OCI-LY3 (cell line): Measurements from ENCODE around the gene YPEL5.
"Not testable (repeated sequence)": the region's sequence is repeated elsewhere in the genome, so short reads cannot be mapped to it uniquely, and the experiment has no call there.

ENCODE experiments used
- H2AFZ ChIP-seq: fragments of 200-600, 300-600 bp; shearing (Covaris generic); 2 replicates; pipeline ENCODE4 v1.6.0; 2014; ENCODE audit warnings: antibody characterized with exemption, low read depth, low read length
- H3K27ac ChIP-seq: fragments of 200-600, 300-600 bp; sonication (generic); 2 replicates; pipeline ENCODE4 v1.5.1; 2014; ENCODE audit warnings: mild to moderate bottlenecking, low read length, moderate library complexity, mixed read lengths
- H3K27me3 ChIP-seq: fragments of 200-600, 300-600 bp; sonication (generic); 2 replicates; pipeline ENCODE4 v1.6.1; 2014; ENCODE audit warnings: low read depth, low read length, mixed read lengths
- H3K36me3 ChIP-seq: fragments of 200-600, 300-600 bp; sonication (generic); replicated peaks from 2 replicates; pipeline ENCODE3; 2014; ENCODE audit warnings: low read depth, low read length, mixed read lengths
- H3K4me1 ChIP-seq: fragments of 300-600, 200-600 bp; sonication (generic); 2 replicates; pipeline ENCODE4 v1.6.1; 2014; ENCODE audit warnings: low read length, mixed read lengths
- H3K4me2 ChIP-seq: fragments of 200-600, 300-600 bp; sonication (generic); 2 replicates; pipeline ENCODE4 v1.6.1; 2014; ENCODE audit warnings: low read length, mixed read lengths
- H3K4me3 ChIP-seq: fragments of 300-600, 200-600 bp; sonication (generic); 2 replicates; pipeline ENCODE4 v1.5.1; 2014; ENCODE audit warnings: antibody characterized with exemption, mild to moderate bottlenecking, low read length, moderate library complexity
- H3K79me2 ChIP-seq: fragments of 300-600, 200-600 bp; shearing (Covaris generic); 2 replicates; pipeline ENCODE4 v1.6.1; 2014; ENCODE audit warnings: mild to moderate bottlenecking, low read length, mixed read lengths
- H3K9ac ChIP-seq: fragments of 300-600, 200-600 bp; shearing (Covaris generic); 2 replicates; pipeline ENCODE4 v1.6.0; 2014; ENCODE audit warnings: mild to moderate bottlenecking, low read length, moderate library complexity
- H3K9me3 ChIP-seq: fragments of 200-600, 300-600 bp; shearing (Covaris generic); 2 replicates; pipeline ENCODE4 v1.6.1; 2014; ENCODE audit warnings: low read length, mixed read lengths; ENCODE audit not compliant: insufficient read depth
- H4K20me1 ChIP-seq: fragments of 200-600, 300-600 bp; sonication (generic); 2 replicates; pipeline ENCODE4 v1.6.1; 2016; ENCODE audit warnings: low read length, mixed read lengths; ENCODE audit not compliant: insufficient read depth
- EZH2phosphoT487 ChIP-seq: fragments of 200-600 bp; shearing (Covaris generic); IDR thresholded peaks from 2 replicates; pipeline ENCODE4 v1.6.1; 2018; ENCODE audit warnings: antibody characterized with exemption, mixed run types, low read depth
- TF ChIP-seq, protein P1 (sequence below): fragments of 200-600, 300-600 bp; sonication (generic); IDR thresholded peaks from 2 replicates; pipeline ENCODE4 v1.5.1; 2014; ENCODE audit warnings: antibody characterized with exemption, low read length, low read depth

YPEL5 gene

DNA sequence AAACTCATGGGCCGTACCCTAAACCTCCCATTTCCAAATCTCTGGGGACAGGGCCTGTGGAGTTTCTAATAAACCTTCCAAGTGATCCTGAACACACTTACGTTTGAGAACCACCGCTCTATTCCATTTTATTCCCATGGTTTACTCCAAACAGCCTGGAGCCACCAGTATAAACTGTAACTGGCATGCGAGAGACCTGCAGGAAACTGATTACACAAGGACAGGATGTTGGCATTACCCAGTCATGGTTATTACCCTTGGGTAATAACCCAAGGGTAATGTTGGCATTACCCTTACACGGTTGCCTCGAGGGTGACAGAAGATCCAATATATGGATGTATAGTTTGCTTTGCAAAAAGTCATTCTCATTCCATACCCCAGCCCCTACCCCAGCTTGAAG, 37.0 kb upstream of the YPEL5 start:
- Histone ChIP-seq H4K20me1 (no peaks in the 10 kb centered on the region), H3K36me3 (no peaks in the 10 kb centered on the region), H3K9me3 (no peaks in the 10 kb centered on the region), H2AFZ (no peak overlapping the region), H3K27me3 (peaks cover 10% of the 10 kb centered on the region), H3K9ac (no peak overlapping the region), H3K4me1 (no peaks in the 10 kb centered on the region), H3K4me3 (no peak overlapping the region), H3K4me2 (no peak overlapping the region), H3K79me2 (no peaks in the 10 kb centered on the region), H3K27ac (no peak overlapping the region)
- TF ChIP-seq, protein P1, sequence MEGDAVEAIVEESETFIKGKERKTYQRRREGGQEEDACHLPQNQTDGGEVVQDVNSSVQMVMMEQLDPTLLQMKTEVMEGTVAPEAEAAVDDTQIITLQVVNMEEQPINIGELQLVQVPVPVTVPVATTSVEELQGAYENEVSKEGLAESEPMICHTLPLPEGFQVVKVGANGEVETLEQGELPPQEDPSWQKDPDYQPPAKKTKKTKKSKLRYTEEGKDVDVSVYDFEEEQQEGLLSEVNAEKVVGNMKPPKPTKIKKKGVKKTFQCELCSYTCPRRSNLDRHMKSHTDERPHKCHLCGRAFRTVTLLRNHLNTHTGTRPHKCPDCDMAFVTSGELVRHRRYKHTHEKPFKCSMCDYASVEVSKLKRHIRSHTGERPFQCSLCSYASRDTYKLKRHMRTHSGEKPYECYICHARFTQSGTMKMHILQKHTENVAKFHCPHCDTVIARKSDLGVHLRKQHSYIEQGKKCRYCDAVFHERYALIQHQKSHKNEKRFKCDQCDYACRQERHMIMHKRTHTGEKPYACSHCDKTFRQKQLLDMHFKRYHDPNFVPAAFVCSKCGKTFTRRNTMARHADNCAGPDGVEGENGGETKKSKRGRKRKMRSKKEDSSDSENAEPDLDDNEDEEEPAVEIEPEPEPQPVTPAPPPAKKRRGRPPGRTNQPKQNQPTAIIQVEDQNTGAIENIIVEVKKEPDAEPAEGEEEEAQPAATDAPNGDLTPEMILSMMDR, result no peak
- TF ChIP-seq EZH2phosphoT487, result no peak

DNA sequence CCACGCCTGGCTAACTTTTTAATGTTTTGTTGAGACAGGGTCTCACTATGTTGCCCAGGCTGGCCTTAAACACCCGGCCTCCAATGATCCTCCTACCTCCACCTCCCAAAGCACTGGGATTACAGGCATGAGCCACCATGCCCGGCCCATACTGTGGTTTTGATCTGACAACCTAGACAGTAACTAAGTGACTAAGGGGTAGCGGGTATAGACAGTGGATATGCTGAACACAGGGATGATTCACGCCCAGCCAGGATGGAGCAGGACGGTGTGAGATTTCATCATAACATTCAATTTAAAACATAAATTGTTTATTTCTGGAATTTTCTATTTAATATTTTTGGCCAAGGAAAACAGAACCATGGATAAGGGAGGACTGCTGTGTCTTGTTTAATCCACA, 36.0 kb upstream of the YPEL5 start:
- Histone ChIP-seq H3K4me2 (no peak overlapping the region), H3K27me3 (peaks cover 10% of the 10 kb centered on the region), H4K20me1 (no peaks in the 10 kb centered on the region), H3K9me3 (no peaks in the 10 kb centered on the region), H3K9ac (no peak overlapping the region), H3K4me1 (no peaks in the 10 kb centered on the region; the same call in 1 of the 2 replicates), H2AFZ (no peak overlapping the region), H3K4me3 (no peak overlapping the region), H3K79me2 (no peaks in the 10 kb centered on the region), H3K36me3 (no peaks in the 10 kb centered on the region), H3K27ac (no peak overlapping the region)
- TF ChIP-seq EZH2phosphoT487, result no peak
- TF ChIP-seq, protein P1, result no peak

DNA sequence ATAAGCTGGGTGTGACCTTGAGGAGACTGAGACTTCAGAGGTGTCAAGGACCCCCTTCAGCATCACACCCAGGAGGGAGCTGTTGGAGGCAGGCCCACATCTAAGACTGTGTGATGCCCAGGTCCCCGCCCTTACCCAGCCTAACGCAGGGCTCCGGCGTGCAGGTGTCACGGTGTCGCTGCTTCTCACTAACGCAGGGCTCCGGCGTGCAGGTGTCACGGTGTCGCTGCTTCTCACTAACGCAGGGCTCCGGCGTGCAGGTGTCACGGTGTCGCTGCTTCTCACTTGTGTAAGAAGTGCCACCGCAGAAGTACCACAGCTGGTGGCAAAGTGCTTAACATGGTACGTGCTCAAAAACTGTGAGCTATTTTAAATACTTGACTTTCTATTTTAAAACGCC, 35.6 kb upstream of the YPEL5 start:
- not testable (repeated sequence) for H3K27ac ChIP-seq, H4K20me1 ChIP-seq, H3K79me2 ChIP-seq, H3K36me3 ChIP-seq, H3K9me3 ChIP-seq, H2AFZ ChIP-seq, H3K4me1 ChIP-seq, H3K4me3 ChIP-seq, H3K27me3 ChIP-seq, H3K4me2 ChIP-seq, H3K9ac ChIP-seq

DNA sequence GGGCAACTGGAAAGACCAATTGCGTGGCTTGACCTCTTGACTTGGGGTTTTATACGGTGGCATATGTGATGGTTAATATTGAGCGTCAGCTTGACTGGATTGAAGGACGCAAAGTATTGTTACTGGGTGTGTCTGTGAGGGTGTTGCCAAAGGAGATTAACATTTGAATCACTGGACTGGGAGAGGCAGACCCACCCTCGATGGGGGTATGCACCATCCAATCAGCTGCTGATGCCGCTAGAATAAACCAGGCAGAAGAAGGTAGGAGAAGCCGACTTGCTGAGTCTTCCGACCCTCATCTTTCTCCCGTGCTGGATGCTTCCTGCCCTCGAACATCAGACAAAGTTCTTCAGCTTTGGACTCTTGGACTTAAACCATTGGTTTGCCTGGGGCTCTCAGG, 34.2 kb upstream of the YPEL5 start:
- Histone ChIP-seq H3K4me1 (no peaks in the 10 kb centered on the region; the same call in 1 of the 2 replicates), H3K79me2 (no peaks in the 10 kb centered on the region), H3K9ac (no peak overlapping the region), H3K4me3 (no peak overlapping the region), H3K27me3 (peaks cover 10% of the 10 kb centered on the region), H4K20me1 (no peaks in the 10 kb centered on the region), H3K36me3 (no peaks in the 10 kb centered on the region), H2AFZ (no peak overlapping the region), H3K9me3 (no peaks in the 10 kb centered on the region), H3K4me2 (no peak overlapping the region), H3K27ac (no peak overlapping the region)
- TF ChIP-seq, protein P1, result no peak
- no peak for TF ChIP-seq EZH2phosphoT487
